GM21423 (cell line): ENCODE data around the gene NPHP3.
A peak's percentile ranks its signal among the peaks of the same experiment; 100 is the strongest.

ENCODE experiments used
- ATAC-seq: cut with Tn5 transposase; IDR thresholded peaks from one replicate; pipeline ENCODE4 v1.9.1; 2021; ENCODE audit warnings: mild to moderate bottlenecking, moderate library complexity; ENCODE audit not compliant: unreplicated experiment

Gene NPHP3

GRCh38 chr3:132703733-132704132, 18.5 kb downstream of the NPHP3 start:
- ATAC-seq, result no peak

- ATAC-seq, result no peak
Measured at GRCh38 chr3:132695422-132695821, 26.8 kb downstream of the NPHP3 start.

GRCh38 chr3:132694991-132695390, 27.2 kb downstream of the NPHP3 start:
- no peak for ATAC-seq

- no peak for ATAC-seq
Measured at GRCh38 chr3:132690040-132690439, 32.2 kb downstream of the NPHP3 start.

GRCh38 chr3:132682201-132682600, 40.0 kb downstream of the NPHP3 start:
- no peak for ATAC-seq

- no peak for ATAC-seq
Measured at GRCh38 chr3:132681421-132681820, 40.8 kb downstream of the NPHP3 start.

GRCh38 chr3:132679911-132680310, 42.3 kb downstream of the NPHP3 start:
- ATAC-seq, result no peak

GRCh38 chr3:132675408-132675807, 46.8 kb downstream of the NPHP3 start:
- ATAC-seq, result no peak

- no peak for ATAC-seq
Measured at GRCh38 chr3:132669256-132669777, 52.9 kb downstream of the NPHP3 start.

- ATAC-seq, result no peak
Measured at GRCh38 chr3:132665230-132665745, 56.9 kb downstream of the NPHP3 start.

GRCh38 chr3:132662212-132662611, 60.0 kb downstream of the NPHP3 start:
- no peak for ATAC-seq

- no peak for ATAC-seq
Measured at GRCh38 chr3:132661101-132661500, 61.1 kb downstream of the NPHP3 start.

GRCh38 chr3:132660811-132661070, 61.5 kb downstream of the NPHP3 start:
- ATAC-seq, result no peak

GRCh38 chr3:132660052-132660810, 62.0 kb downstream of the NPHP3 start, which contains the start of gene UBA5:
TSS of gene UBA5 (plus strand) at chr3:132660329. CDS start at chr3:132660538, 209 bp downstream.
- peak; percentile 71 for ATAC-seq

- peak; percentile 55 for ATAC-seq
Measured at GRCh38 chr3:132659365-132660051, 62.7 kb downstream of the NPHP3 start, which contains the start of gene ACAD11. TSS of gene ACAD11 (minus strand) at chr3:132659809. CDS start at chr3:132659751, 58 bp downstream.

GRCh38 chr3:132659000-132659364, 63.2 kb downstream of the NPHP3 start:
- ATAC-seq, result no peak

GRCh38 chr3:132657869-132658747, 64.1 kb downstream of the NPHP3 start:
- no peak for ATAC-seq

- ATAC-seq, result no peak
Measured at GRCh38 chr3:132655471-132655870, 66.7 kb downstream of the NPHP3 start.

- no peak for ATAC-seq
Measured at GRCh38 chr3:132654721-132655120, 67.5 kb downstream of the NPHP3 start.

- ATAC-seq, result no peak
Measured at GRCh38 chr3:132654190-132654589, 68.0 kb downstream of the NPHP3 start.

- no peak for ATAC-seq
Measured at GRCh38 chr3:132652640-132653270, 69.5 kb downstream of the NPHP3 start.
